Measurements from ENCODE around the gene TMEM204. TPM values are rescaled to one million over a fixed set of nuclear protein-coding genes. Genes with fewer than 3 reads are reported as not detected.
"Not testable (repeated sequence)": the region's sequence is repeated elsewhere in the genome, so short reads cannot be mapped to it uniquely, and the experiment has no call there.

The TMEM204 gene
- total RNA-seq, 1 experiment from 2014 or later: not detected

- TF ChIP-seq CTCF (conservative IDR thresholded peaks at IDR 0.05; ENCODE audit: low read depth, low read length): no peak
- TF ChIP-seq EZH2 (IDR thresholded peaks at IDR 0.05; ENCODE audit: borderline replicate concordance, low read depth, low read length, poor library complexity, severe bottlenecking): no peak
- ChIA-PET POLR2A (ENCODE audit: low non-redundant PET) (no interaction called here), CTCF (no interaction called here)
- H3K27me3 ChIP-seq (replicated peaks; ENCODE audit: insufficient read depth, low read depth, low read length, poor library complexity): no peaks in the 10 kb centered on the region
- no peaks in the 10 kb centered on the region for H3K36me3 ChIP-seq (ENCODE audit: insufficient read depth, low read length, poor library complexity, severe bottlenecking)
- H3K4me1 ChIP-seq (ENCODE audit: insufficient read depth, low read length, poor library complexity, severe bottlenecking): no peaks in the 10 kb centered on the region
- BruUV-seq (replicated peaks): no TSS peak
- H3K27ac ChIP-seq (ENCODE audit: low read depth, low read length, poor library complexity, severe bottlenecking): no peak overlapping the region
- no peak overlapping the region for H3K4me3 ChIP-seq (ENCODE audit: low read depth, low read length, poor library complexity, severe bottlenecking)
- no peaks in the 10 kb centered on the region for H3K9me3 ChIP-seq (ENCODE audit: low read depth, low read length, poor library complexity, severe bottlenecking)
- intact Hi-C loops (cut with micrococcal nuclease; ENCODE audit: unreplicated experiment): no loop called here
- DNase-seq (ENCODE audit: low spot score): no peak
Measured at GRCh38 chr16:1592446-1592845, 59.0 kb downstream of the TMEM204 start.

GRCh38 chr16:1595511-1595910 is 62.0 kb downstream of the TMEM204 start:
- intact Hi-C loops (cut with micrococcal nuclease; ENCODE audit: unreplicated experiment); BruUV-seq (replicated peaks); CTCF ChIA-PET: not testable (repeated sequence)

GRCh38 chr16:1596516-1596915 is 63.0 kb downstream of the TMEM204 start:
- CTCF ChIA-PET: no interaction called here
- H3K4me1 ChIP-seq (ENCODE audit: insufficient read depth, low read length, poor library complexity, severe bottlenecking): no peaks in the 10 kb centered on the region
- POLR2A ChIA-PET (ENCODE audit: low non-redundant PET): interaction anchor here (0.6 kb wide), 1 partner anchor 132 kb away, joined by 3 read pairs; no protein-coding TSS in a partner anchor
- DNase-seq (ENCODE audit: low spot score): no peak
- no peaks in the 10 kb centered on the region for H3K36me3 ChIP-seq (ENCODE audit: insufficient read depth, low read length, poor library complexity, severe bottlenecking)
- H3K27ac ChIP-seq (ENCODE audit: low read depth, low read length, poor library complexity, severe bottlenecking): no peak overlapping the region
- TF ChIP-seq EZH2 (IDR thresholded peaks at IDR 0.05; ENCODE audit: borderline replicate concordance, low read depth, low read length, poor library complexity, severe bottlenecking): no peak
- no peak for TF ChIP-seq CTCF (conservative IDR thresholded peaks at IDR 0.05; ENCODE audit: low read depth, low read length)
- no peaks in the 10 kb centered on the region for H3K27me3 ChIP-seq (replicated peaks; ENCODE audit: insufficient read depth, low read depth, low read length, poor library complexity)
- no TSS peak for BruUV-seq (replicated peaks)
- intact Hi-C loops (cut with micrococcal nuclease; ENCODE audit: unreplicated experiment): no loop called here
- H3K9me3 ChIP-seq (ENCODE audit: low read depth, low read length, poor library complexity, severe bottlenecking): no peaks in the 10 kb centered on the region
- no peak overlapping the region for H3K4me3 ChIP-seq (ENCODE audit: low read depth, low read length, poor library complexity, severe bottlenecking)

More at GRCh38 chr16:1595511-1595910, 62.0 kb downstream of the TMEM204 start:
- POLR2A ChIA-PET (ENCODE audit: low non-redundant PET): interaction anchor here (0.7 kb wide), 1 partner anchor 260 kb away, joined by 7 read pairs; no protein-coding TSS in a partner anchor
- not testable (repeated sequence) for H3K36me3 ChIP-seq (ENCODE audit: insufficient read depth, low read length, poor library complexity, severe bottlenecking); H3K27ac ChIP-seq (ENCODE audit: low read depth, low read length, poor library complexity, severe bottlenecking); H3K4me3 ChIP-seq (ENCODE audit: low read depth, low read length, poor library complexity, severe bottlenecking); DNase-seq (ENCODE audit: low spot score); H3K27me3 ChIP-seq (replicated peaks; ENCODE audit: insufficient read depth, low read depth, low read length, poor library complexity); H3K9me3 ChIP-seq (ENCODE audit: low read depth, low read length, poor library complexity, severe bottlenecking); H3K4me1 ChIP-seq (ENCODE audit: insufficient read depth, low read length, poor library complexity, severe bottlenecking)

GRCh38 chr16:1597154-1597553 is 63.7 kb downstream of the TMEM204 start:
- H3K27me3 ChIP-seq (replicated peaks; ENCODE audit: insufficient read depth, low read depth, low read length, poor library complexity): no peaks in the 10 kb centered on the region
- no peak overlapping the region for H3K4me3 ChIP-seq (ENCODE audit: low read depth, low read length, poor library complexity, severe bottlenecking)
- no peaks in the 10 kb centered on the region for H3K9me3 ChIP-seq (ENCODE audit: low read depth, low read length, poor library complexity, severe bottlenecking)
- no peaks in the 10 kb centered on the region for H3K36me3 ChIP-seq (ENCODE audit: insufficient read depth, low read length, poor library complexity, severe bottlenecking)
- no peak for DNase-seq (ENCODE audit: low spot score)
- TF ChIP-seq CTCF (conservative IDR thresholded peaks at IDR 0.05; ENCODE audit: low read depth, low read length) (no peak), EZH2 (IDR thresholded peaks at IDR 0.05; ENCODE audit: borderline replicate concordance, low read depth, low read length, poor library complexity, severe bottlenecking) (no peak)
- intact Hi-C loops (cut with micrococcal nuclease; ENCODE audit: unreplicated experiment): no loop called here
- ChIA-PET CTCF (no interaction called here), POLR2A (ENCODE audit: low non-redundant PET) (no interaction called here)
- H3K27ac ChIP-seq (ENCODE audit: low read depth, low read length, poor library complexity, severe bottlenecking): no peak overlapping the region
- no TSS peak for BruUV-seq (replicated peaks)
- no peaks in the 10 kb centered on the region for H3K4me1 ChIP-seq (ENCODE audit: insufficient read depth, low read length, poor library complexity, severe bottlenecking)
